Measurements from ENCODE around the gene ZNF844. TPM values are rescaled to one million over a fixed set of nuclear protein-coding genes. Genes with fewer than 3 reads are reported as not detected.
"Not testable (repeated sequence)": the region's sequence is repeated elsewhere in the genome, so short reads cannot be mapped to it uniquely, and the experiment has no call there.

Gene ZNF844
- total and polyA plus RNA-seq, 7 experiments from 2014 or later: 1.0 to 20.9 (median 14.9) TPM

DNA sequence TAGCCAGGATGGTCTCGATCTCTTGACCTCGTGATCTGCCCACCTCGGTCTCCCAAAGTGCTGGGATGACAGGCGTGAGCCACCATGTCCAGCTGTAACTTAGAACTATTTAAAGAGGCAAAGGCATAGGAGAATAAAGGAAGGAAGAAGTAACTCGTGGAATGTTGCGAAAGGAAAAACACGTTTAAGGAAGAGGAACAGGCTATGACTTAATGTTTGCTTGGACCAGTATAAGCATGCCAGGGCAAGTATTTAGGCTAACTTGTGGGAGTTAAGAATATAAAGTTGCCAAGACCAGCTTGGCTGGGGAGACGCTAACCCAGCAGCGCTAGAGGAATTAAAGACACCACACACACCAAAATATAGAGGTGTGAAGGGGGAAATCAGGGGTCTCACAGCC, 33.5 kb downstream of the ZNF844 start:
- intact Hi-C loops (cut with micrococcal nuclease): no loop called here
- no peaks in the 10 kb centered on the region for H3K27me3 ChIP-seq (ENCODE audit: control insufficient read depth in 2 of 2, insufficient read depth in 2 of 2, low read length in 2 of 2)
- H3K36me3 ChIP-seq (ENCODE audit: control insufficient read depth in 2 of 3, insufficient read depth in 3 of 3, low read length in 3 of 3): no peaks in the 10 kb centered on the region
- Mint-ChIP-seq H3K4me3 (no peak overlapping the region), H3K4me1 (peaks cover 0 to 8% (median 5%) of the 10 kb centered on the region in 7 donors), H3K9me3 (peaks cover 0 to 41% (median 7%) of the 10 kb centered on the region in 11 donors), H3K27ac (no peak overlapping the region), H3K27me3 (peaks cover 0 to 15% (median 4%) of the 10 kb centered on the region in 5 donors), H3K36me3 (peaks cover 4 to 39% (median 13%) of the 10 kb centered on the region in 5 donors)
- ChIA-PET POLR2A (interaction anchor here (0.6 kb wide), 1 partner anchor 847 kb away, joined by 3 read pairs; no protein-coding TSS in a partner anchor), CTCF (interaction anchor here (1.1 kb wide), 1 partner anchor 215 kb away, joined by 5 read pairs; no protein-coding TSS in a partner anchor)
- H3K4me3 ChIP-seq (ENCODE audit: low read length): no peak overlapping the region
- H3K27ac ChIP-seq (ENCODE audit: low read depth, low read length): no peak overlapping the region
- ATAC-seq: no peak
- no peaks in the 10 kb centered on the region for H3K9me3 ChIP-seq (ENCODE audit: control insufficient read depth in 2 of 3, low read length in 3 of 3)
- no peak for DNase-seq
- H3K4me1 ChIP-seq (ENCODE audit: control insufficient read depth in 2 of 2, insufficient read depth in 2 of 2, low read length in 2 of 2): peaks cover 0 to 2% of the 10 kb centered on the region in 2 donors

- H3K9me3 ChIP-seq (ENCODE audit: control insufficient read depth in 2 of 3, low read length in 3 of 3); H3K4me1 ChIP-seq (ENCODE audit: control insufficient read depth in 2 of 2, insufficient read depth in 2 of 2, low read length in 2 of 2); H3K4me3 ChIP-seq (ENCODE audit: low read length); H3K27me3 ChIP-seq (ENCODE audit: control insufficient read depth in 2 of 2, insufficient read depth in 2 of 2, low read length in 2 of 2); H3K27ac Mint-ChIP-seq; H3K27ac ChIP-seq (ENCODE audit: low read depth, low read length); H3K27me3 Mint-ChIP-seq; DNase-seq; H3K4me1 Mint-ChIP-seq; H3K36me3 ChIP-seq (ENCODE audit: control insufficient read depth in 2 of 3, insufficient read depth in 3 of 3, low read length in 3 of 3); ATAC-seq; POLR2A ChIA-PET; CTCF ChIA-PET; H3K4me3 Mint-ChIP-seq; intact Hi-C loops (cut with micrococcal nuclease): not testable (repeated sequence)
- peaks cover 0 to 32% (median 8%) of the 10 kb centered on the region in 5 donors for H3K36me3 Mint-ChIP-seq
- peaks cover 0 to 38% (median 7%) of the 10 kb centered on the region in 11 donors for H3K9me3 Mint-ChIP-seq
Measured at GRCh38 chr19:12103909-12104308, 39.4 kb downstream of the ZNF844 start.

GRCh38 chr19:12111176-12111575, 46.6 kb downstream of the ZNF844 start:
- POLR2A ChIA-PET: no interaction called here
- Histone ChIP-seq H3K9me3 (ENCODE audit: control insufficient read depth in 2 of 3, low read length in 3 of 3) (no peaks in the 10 kb centered on the region), H3K4me1 (ENCODE audit: control insufficient read depth in 2 of 2, insufficient read depth in 2 of 2, low read length in 2 of 2) (no peaks in the 10 kb centered on the region), H3K27me3 (ENCODE audit: control insufficient read depth in 2 of 2, insufficient read depth in 2 of 2, low read length in 2 of 2) (no peaks in the 10 kb centered on the region), H3K4me3 (ENCODE audit: low read length) (no peak overlapping the region), H3K27ac (ENCODE audit: low read depth, low read length) (no peak overlapping the region), H3K36me3 (ENCODE audit: control insufficient read depth in 2 of 3, insufficient read depth in 3 of 3, low read length in 3 of 3) (no peaks in the 10 kb centered on the region)
- H3K27ac Mint-ChIP-seq: no peak overlapping the region
- no peaks in the 10 kb centered on the region for H3K27me3 Mint-ChIP-seq
- H3K4me3 Mint-ChIP-seq: no peak overlapping the region
- CTCF ChIA-PET: no interaction called here
- peaks cover 0 to 52% (median 9%) of the 10 kb centered on the region in 11 donors for H3K9me3 Mint-ChIP-seq
- ATAC-seq: no peak
- no peak for DNase-seq
- intact Hi-C loops (cut with micrococcal nuclease): no loop called here
- H3K36me3 Mint-ChIP-seq: peaks cover 11 to 51% (median 31%) of the 10 kb centered on the region in 5 donors
- no peaks in the 10 kb centered on the region for H3K4me1 Mint-ChIP-seq

- DNase-seq (no peak), ATAC-seq (no peak)
- Mint-ChIP-seq H3K27me3 (no peaks in the 10 kb centered on the region), H3K4me3 (no peak overlapping the region), H3K9me3 (peaks cover 0 to 52% (median 9%) of the 10 kb centered on the region in 11 donors), H3K27ac (no peak overlapping the region), H3K4me1 (no peaks in the 10 kb centered on the region), H3K36me3 (peaks cover 11 to 46% (median 31%) of the 10 kb centered on the region in 5 donors)
- Histone ChIP-seq H3K9me3 (ENCODE audit: control insufficient read depth in 2 of 3, low read length in 3 of 3) (no peaks in the 10 kb centered on the region), H3K4me3 (ENCODE audit: low read length) (no peak overlapping the region), H3K27ac (ENCODE audit: low read depth, low read length) (no peak overlapping the region), H3K36me3 (ENCODE audit: control insufficient read depth in 2 of 3, insufficient read depth in 3 of 3, low read length in 3 of 3) (no peaks in the 10 kb centered on the region), H3K4me1 (ENCODE audit: control insufficient read depth in 2 of 2, insufficient read depth in 2 of 2, low read length in 2 of 2) (no peaks in the 10 kb centered on the region), H3K27me3 (ENCODE audit: control insufficient read depth in 2 of 2, insufficient read depth in 2 of 2, low read length in 2 of 2) (no peaks in the 10 kb centered on the region)
- POLR2A ChIA-PET: no interaction called here
- intact Hi-C loops (cut with micrococcal nuclease): no loop called here
- CTCF ChIA-PET: no interaction called here
Measured at GRCh38 chr19:12111943-12112637, 47.6 kb downstream of the ZNF844 start.

DNA sequence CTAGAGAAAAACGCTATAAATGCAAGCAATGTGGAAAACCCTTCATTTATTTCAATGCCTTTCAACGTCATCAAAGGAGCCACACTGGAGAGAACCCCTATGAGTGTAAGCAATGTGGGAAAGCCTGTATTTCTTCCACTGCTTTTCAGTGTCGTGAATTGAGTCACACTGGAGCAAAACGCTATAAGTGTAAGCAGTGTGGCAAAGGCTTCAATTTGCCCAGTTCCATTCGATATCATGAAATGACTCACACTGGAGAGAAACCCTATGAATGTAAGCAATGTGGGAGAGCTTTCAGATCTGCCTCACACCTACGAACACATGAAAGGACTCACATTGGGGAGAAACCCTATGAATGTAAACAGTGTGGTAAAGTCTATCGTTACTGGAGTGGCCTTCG, 48.2 kb downstream of the ZNF844 start:
- intact Hi-C loops (cut with micrococcal nuclease): no loop called here
- Histone ChIP-seq H3K27me3 (ENCODE audit: control insufficient read depth in 2 of 2, insufficient read depth in 2 of 2, low read length in 2 of 2) (no peaks in the 10 kb centered on the region), H3K4me1 (ENCODE audit: control insufficient read depth in 2 of 2, insufficient read depth in 2 of 2, low read length in 2 of 2) (no peaks in the 10 kb centered on the region), H3K4me3 (ENCODE audit: low read length) (no peak overlapping the region), H3K27ac (ENCODE audit: low read depth, low read length) (no peak overlapping the region), H3K36me3 (ENCODE audit: control insufficient read depth in 2 of 3, insufficient read depth in 3 of 3, low read length in 3 of 3) (no peaks in the 10 kb centered on the region), H3K9me3 (ENCODE audit: control insufficient read depth in 2 of 3, low read length in 3 of 3) (no peaks in the 10 kb centered on the region)
- no peaks in the 10 kb centered on the region for H3K4me1 Mint-ChIP-seq
- no peak for DNase-seq
- no peaks in the 10 kb centered on the region for H3K27me3 Mint-ChIP-seq
- CTCF ChIA-PET: no interaction called here
- H3K4me3 Mint-ChIP-seq: no peak overlapping the region
- POLR2A ChIA-PET: no interaction called here
- no peak overlapping the region for H3K27ac Mint-ChIP-seq
- no peak for ATAC-seq
- peaks cover 11 to 47% (median 31%) of the 10 kb centered on the region in 5 donors for H3K36me3 Mint-ChIP-seq
- peaks cover 0 to 52% (median 10%) of the 10 kb centered on the region in 11 donors for H3K9me3 Mint-ChIP-seq

GRCh38 chr19:12113121-12113520, 48.6 kb downstream of the ZNF844 start:
- ChIA-PET CTCF (no interaction called here), POLR2A (no interaction called here)
- Mint-ChIP-seq H3K9me3 (peaks cover 0 to 52% (median 10%) of the 10 kb centered on the region in 11 donors), H3K27ac (no peak overlapping the region), H3K4me1 (no peaks in the 10 kb centered on the region), H3K4me3 (no peak overlapping the region), H3K27me3 (no peaks in the 10 kb centered on the region), H3K36me3 (peaks cover 11 to 47% (median 31%) of the 10 kb centered on the region in 5 donors)
- H3K27me3 ChIP-seq (ENCODE audit: control insufficient read depth in 2 of 2, insufficient read depth in 2 of 2, low read length in 2 of 2): no peaks in the 10 kb centered on the region
- H3K4me1 ChIP-seq (ENCODE audit: control insufficient read depth in 2 of 2, insufficient read depth in 2 of 2, low read length in 2 of 2): no peaks in the 10 kb centered on the region
- H3K36me3 ChIP-seq (ENCODE audit: control insufficient read depth in 2 of 3, insufficient read depth in 3 of 3, low read length in 3 of 3): no peaks in the 10 kb centered on the region
- no peaks in the 10 kb centered on the region for H3K9me3 ChIP-seq (ENCODE audit: control insufficient read depth in 2 of 3, low read length in 3 of 3)
- H3K27ac ChIP-seq (ENCODE audit: low read depth, low read length): no peak overlapping the region
- H3K4me3 ChIP-seq (ENCODE audit: low read length): no peak overlapping the region
- DNase-seq (no peak), ATAC-seq (no peak)
- intact Hi-C loops (cut with micrococcal nuclease): no loop called here
